Mesothelial cell of epicardium (in vitro differentiated cells): ENCODE results near the gene PLAGL1. TPM values are rescaled to one million over a fixed set of nuclear protein-coding genes. Genes with fewer than 3 reads are reported as not detected.

Experiments used
- DNase-seq, 2 experiments: peaks; one replicate each; pipeline ENCODE4 v3.0.0; 2021; ENCODE audit warnings: low spot score in 2 of 2; ENCODE audit not compliant: unreplicated experiment in 2 of 2
- H3K27ac Mint-ChIP-seq: 2 replicates; pipeline ENCODE4 v1.8.0; 2021; ENCODE audit warnings: mixed read lengths
- H3K27me3 Mint-ChIP-seq: 2 replicates; pipeline ENCODE4 v1.8.0; 2021; ENCODE audit warnings: low read depth, mixed read lengths
- H3K36me3 Mint-ChIP-seq: 2 replicates; pipeline ENCODE4 v1.8.0; 2021; ENCODE audit warnings: mixed read lengths
- H3K4me1 Mint-ChIP-seq: 2 replicates; pipeline ENCODE4 v1.8.0; 2021; ENCODE audit warnings: mixed read lengths
- H3K4me3 Mint-ChIP-seq: 2 replicates; pipeline ENCODE4 v1.8.0; 2021; ENCODE audit warnings: mild to moderate bottlenecking, moderate library complexity, mixed read lengths
- H3K9me3 Mint-ChIP-seq: 2 replicates; pipeline ENCODE4 v1.8.0; 2021; ENCODE audit warnings: mixed read lengths
- total RNA-seq: library from RNA; stranded (reverse); gene quantifications from 3 replicates; pipeline ENCODE4 v1.2.1, GENCODE V29; 2021
- TF ChIP-seq, protein P1 (sequence below): fragments of 200-600 bp; sonication (generic); IDR thresholded peaks from one replicate; pipeline ENCODE4 v1.5.0; 2021; ENCODE audit warnings: antibody characterized with exemption; ENCODE audit not compliant: unreplicated experiment

PLAGL1 gene
- total RNA-seq, 1 donor from 2014 or later = 161 TPM

DNA sequence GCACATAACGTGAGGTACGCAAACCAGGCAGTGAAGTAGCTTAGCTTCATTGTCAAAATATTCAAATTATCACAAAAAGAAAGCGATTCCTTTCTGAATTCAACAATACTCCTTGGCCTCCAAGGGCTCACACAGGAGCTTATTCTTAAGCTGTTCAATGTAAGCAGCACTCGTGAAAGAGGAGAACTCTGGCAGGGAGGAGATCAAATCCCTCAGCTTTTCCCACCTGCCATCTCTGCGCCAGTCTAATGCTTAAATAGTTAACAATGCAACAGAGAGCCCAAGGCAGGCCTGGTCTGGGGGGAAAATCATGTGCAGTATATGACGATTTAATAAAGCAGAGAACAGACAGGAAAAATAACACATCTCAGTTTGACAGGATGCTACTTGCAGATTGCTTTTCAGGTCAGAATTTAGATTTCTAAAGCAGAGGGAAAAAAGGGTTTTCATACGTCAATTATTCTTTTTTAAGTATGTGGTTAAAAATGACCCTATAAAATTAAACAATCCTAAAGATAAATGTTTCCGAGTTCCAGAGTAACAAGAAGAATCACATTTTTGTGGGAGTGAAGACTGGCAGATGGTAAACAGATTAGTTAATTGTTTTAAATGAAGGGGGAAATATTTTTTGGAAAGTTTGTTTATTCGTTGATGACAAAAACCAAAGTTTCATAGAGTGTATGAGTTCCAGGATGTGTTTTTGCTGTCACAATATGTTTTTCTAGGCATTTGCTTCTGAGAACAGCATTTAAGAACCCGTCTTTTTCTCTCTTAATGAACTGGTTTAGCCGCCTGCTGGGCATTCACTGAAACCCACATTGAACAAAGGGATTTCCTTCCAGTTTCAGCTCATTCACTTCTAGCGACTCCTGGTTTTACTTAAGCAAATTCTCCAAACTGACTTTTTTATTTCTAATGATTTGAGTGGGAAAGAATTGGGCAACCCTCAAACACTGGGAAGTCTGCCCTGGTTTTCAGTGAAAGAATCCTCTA, 45.9 kb downstream of the PLAGL1 start:
- DNase-seq = no peak
- TF ChIP-seq, protein P1, sequence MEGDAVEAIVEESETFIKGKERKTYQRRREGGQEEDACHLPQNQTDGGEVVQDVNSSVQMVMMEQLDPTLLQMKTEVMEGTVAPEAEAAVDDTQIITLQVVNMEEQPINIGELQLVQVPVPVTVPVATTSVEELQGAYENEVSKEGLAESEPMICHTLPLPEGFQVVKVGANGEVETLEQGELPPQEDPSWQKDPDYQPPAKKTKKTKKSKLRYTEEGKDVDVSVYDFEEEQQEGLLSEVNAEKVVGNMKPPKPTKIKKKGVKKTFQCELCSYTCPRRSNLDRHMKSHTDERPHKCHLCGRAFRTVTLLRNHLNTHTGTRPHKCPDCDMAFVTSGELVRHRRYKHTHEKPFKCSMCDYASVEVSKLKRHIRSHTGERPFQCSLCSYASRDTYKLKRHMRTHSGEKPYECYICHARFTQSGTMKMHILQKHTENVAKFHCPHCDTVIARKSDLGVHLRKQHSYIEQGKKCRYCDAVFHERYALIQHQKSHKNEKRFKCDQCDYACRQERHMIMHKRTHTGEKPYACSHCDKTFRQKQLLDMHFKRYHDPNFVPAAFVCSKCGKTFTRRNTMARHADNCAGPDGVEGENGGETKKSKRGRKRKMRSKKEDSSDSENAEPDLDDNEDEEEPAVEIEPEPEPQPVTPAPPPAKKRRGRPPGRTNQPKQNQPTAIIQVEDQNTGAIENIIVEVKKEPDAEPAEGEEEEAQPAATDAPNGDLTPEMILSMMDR = peak; percentile 61
- Mint-ChIP-seq H3K27me3 (no peaks in the 10 kb centered on the region), H3K27ac (peak overlapping the region; percentile 91), H3K4me1 (peaks cover 85% of the 10 kb centered on the region), H3K36me3 (peaks cover 9% of the 10 kb centered on the region), H3K9me3 (no peaks in the 10 kb centered on the region), H3K4me3 (no peak overlapping the region)

DNA sequence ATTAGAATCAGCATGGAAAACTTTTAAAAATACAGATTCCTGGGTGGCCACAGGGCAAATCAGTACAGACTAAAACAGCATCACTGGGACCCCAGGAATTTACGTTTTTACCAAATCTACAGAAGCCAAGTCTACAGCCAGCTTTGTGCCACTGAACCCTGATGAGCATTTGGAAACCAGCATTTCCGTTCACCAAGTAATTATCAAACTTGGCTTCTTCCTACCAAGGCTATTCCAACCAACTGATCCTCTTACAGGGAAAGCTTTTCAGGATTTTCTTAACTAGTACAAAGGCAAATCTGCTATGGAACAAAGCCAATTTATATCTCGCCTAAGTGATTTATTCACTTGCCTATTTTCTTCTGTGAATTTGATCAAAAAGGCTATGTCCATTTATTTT, 47.0 kb downstream of the PLAGL1 start:
- no peaks in the 10 kb centered on the region for H3K9me3 Mint-ChIP-seq
- DNase-seq = no peak
- H3K27me3 Mint-ChIP-seq = no peaks in the 10 kb centered on the region
- H3K4me3 Mint-ChIP-seq = no peak overlapping the region
- H3K4me1 Mint-ChIP-seq = peaks cover 81% of the 10 kb centered on the region
- TF ChIP-seq, protein P1 = no peak
- H3K36me3 Mint-ChIP-seq = peaks cover 9% of the 10 kb centered on the region
- no peak overlapping the region for H3K27ac Mint-ChIP-seq

DNA sequence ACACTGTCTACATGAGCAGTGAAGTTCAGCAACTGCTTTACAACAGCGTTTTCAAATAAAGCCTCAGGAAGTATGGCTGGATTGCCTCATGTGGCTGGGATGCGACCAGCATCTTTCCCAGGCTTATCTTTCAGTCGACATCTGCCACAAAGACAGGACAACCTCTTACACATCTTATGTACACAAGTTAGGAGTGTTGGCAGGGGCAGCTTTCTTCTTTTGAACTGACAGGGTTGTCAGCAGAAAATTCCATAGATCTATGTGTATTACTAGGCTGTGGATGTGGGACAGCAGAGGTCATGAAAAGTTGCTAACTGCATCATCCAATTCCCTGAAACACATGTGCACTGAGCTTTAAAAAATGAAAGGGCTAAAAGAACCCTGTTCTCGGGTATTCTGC, 48.1 kb downstream of the PLAGL1 start:
- H3K4me1 Mint-ChIP-seq = peaks cover 72% of the 10 kb centered on the region
- H3K36me3 Mint-ChIP-seq = peaks cover 2% of the 10 kb centered on the region
- TF ChIP-seq, protein P1 = no peak
- H3K27me3 Mint-ChIP-seq = no peaks in the 10 kb centered on the region
- H3K27ac Mint-ChIP-seq = peak overlapping the region; percentile 65
- H3K4me3 Mint-ChIP-seq = no peak overlapping the region
- no peak for DNase-seq
- no peaks in the 10 kb centered on the region for H3K9me3 Mint-ChIP-seq

DNA sequence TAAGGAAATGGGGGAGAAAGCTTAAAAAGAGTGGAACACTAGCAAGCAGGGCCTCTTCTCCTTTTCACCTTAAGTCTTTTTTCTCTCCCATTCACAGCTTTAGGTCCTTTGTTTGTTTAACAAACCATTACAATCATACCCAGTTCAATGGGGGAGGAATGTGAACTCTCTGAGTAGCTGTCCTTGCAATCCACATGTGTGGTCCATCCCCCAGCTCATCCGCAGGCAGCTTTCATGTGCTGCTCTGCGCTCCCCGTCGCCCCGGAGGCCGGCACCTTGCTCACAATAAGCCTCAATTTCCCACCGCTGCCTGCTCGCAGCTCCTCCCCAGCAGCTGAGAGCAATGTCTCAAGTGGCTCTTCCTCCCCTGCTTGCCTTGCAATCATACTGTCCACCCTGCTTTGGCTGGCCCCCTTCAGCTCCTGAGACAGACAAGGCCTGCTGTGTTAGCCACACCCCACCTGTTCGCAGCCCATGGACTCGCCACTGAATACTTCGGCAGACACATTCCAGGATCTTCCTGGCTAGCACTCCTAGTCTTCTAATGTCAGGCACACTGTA, 49.1 kb downstream of the PLAGL1 start:
- no peaks in the 10 kb centered on the region for H3K9me3 Mint-ChIP-seq
- TF ChIP-seq, protein P1 = no peak
- H3K4me1 Mint-ChIP-seq = peaks cover 63% of the 10 kb centered on the region
- peaks cover 2% of the 10 kb centered on the region for H3K36me3 Mint-ChIP-seq
- no peak for DNase-seq
- no peak overlapping the region for H3K4me3 Mint-ChIP-seq
- H3K27ac Mint-ChIP-seq = peak overlapping the region; percentile 60
- no peaks in the 10 kb centered on the region for H3K27me3 Mint-ChIP-seq

DNA sequence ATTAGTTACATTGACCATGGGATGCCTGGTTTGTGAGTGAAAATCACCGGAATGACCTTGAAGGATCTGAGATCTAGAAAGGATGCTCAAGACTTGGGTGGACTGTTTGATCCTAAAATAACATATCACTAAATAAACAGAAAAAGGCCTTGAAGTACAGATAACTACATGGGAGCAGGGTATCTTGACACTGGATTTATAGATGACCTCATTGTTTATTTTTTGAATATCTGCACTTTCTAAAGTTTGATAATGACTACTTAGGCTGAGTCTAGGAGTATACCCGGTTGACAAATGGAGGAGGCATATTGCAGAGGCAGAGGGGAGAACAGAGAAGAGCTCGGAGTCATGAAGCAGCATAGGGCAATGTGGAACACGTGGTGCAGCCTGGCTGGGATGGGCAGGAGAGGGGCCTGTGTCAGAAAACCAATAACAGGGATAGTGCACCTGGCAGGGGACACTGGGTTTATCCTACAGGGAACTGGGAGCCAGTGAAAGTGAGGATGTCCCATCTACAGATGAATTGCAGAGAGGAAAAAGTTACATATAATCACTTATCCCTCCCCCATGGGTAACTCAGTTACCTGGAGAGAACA, 50.3 kb downstream of the PLAGL1 start:
- peaks cover 2% of the 10 kb centered on the region for H3K36me3 Mint-ChIP-seq
- no peaks in the 10 kb centered on the region for H3K9me3 Mint-ChIP-seq
- DNase-seq = no peak
- peaks cover 51% of the 10 kb centered on the region for H3K4me1 Mint-ChIP-seq
- no peak overlapping the region for H3K4me3 Mint-ChIP-seq
- H3K27me3 Mint-ChIP-seq = no peaks in the 10 kb centered on the region
- TF ChIP-seq, protein P1 = no peak
- H3K27ac Mint-ChIP-seq = peak overlapping the region; percentile 10
